A673 (cell line): ENCODE data around the gene ERC1.

ENCODE experiments used
- CTCF ChIP-seq: fragments of 300-800, 200-600 bp; sonication (generic); conservative IDR thresholded peaks from 2 replicates; pipeline ENCODE4 v1.5.1; 2017; ENCODE audit warnings: low read depth, mild to moderate bottlenecking, antibody characterized with exemption, low read length, moderate library complexity, mixed read lengths
- EZH2 ChIP-seq: fragments of 200-600 bp; sonication (generic); IDR thresholded peaks from 2 replicates; pipeline ENCODE4 v1.6.1; 2017; ENCODE audit warnings: borderline replicate concordance, low read depth, mild to moderate bottlenecking, mixed read lengths, antibody characterized with exemption, low read length; ENCODE audit not compliant: poor library complexity, severe bottlenecking

- TF ChIP-seq CTCF, result no peak
- TF ChIP-seq EZH2, result no peak
Observed at GRCh38 chr12:1448336-1448735, 457.3 kb downstream of the ERC1 start.
